ENCODE results near the gene NCKAP5L. TPM values are rescaled to one million over a fixed set of nuclear protein-coding genes. Genes with fewer than 3 reads are reported as not detected.
A peak's percentile ranks its signal among the peaks of the same experiment; 100 is the strongest.

NCKAP5L gene
- total and polyA plus RNA-seq, 4 experiments from 2014 or later: 0.20 to 11.2 (median 7.0) TPM

GRCh38 chr12:49794811-49795653 is 33.2 kb downstream of the NCKAP5L start:
- CTCF ChIA-PET (ENCODE audit: partially characterized antibody): no interaction called here
- peaks cover 4 to 10% of the 10 kb centered on the region in 2 donors for H3K36me3 Mint-ChIP-seq
- peaks cover 0 to 2% (median 0%) of the 10 kb centered on the region in 8 donors for H3K9me3 Mint-ChIP-seq
- no peaks in the 10 kb centered on the region for H3K27me3 ChIP-seq (ENCODE audit: insufficient read depth, low read length)
- H3K36me3 ChIP-seq (ENCODE audit: insufficient read depth, low read length): no peaks in the 10 kb centered on the region
- intact Hi-C loops (cut with micrococcal nuclease): no loop called here
- no peak overlapping the region for H3K4me3 Mint-ChIP-seq
- no peaks in the 10 kb centered on the region for H3K9me3 ChIP-seq (ENCODE audit: control insufficient read depth in 1 of 2, low read length in 2 of 2)
- DNase-seq: no peak
- POLR2A ChIA-PET (ENCODE audit: partially characterized antibody): interaction anchor here (0.6 kb wide), 1 partner anchor 1200 kb away, joined by 5 read pairs; no protein-coding TSS in a partner anchor
- H3K27ac ChIP-seq (ENCODE audit: low read depth, low read length): no peak overlapping the region
- no peaks in the 10 kb centered on the region for H3K27me3 Mint-ChIP-seq
- no peaks in the 10 kb centered on the region for H3K4me1 ChIP-seq (ENCODE audit: insufficient read depth, low read length)
- no peak overlapping the region for H3K4me3 ChIP-seq (ENCODE audit: low read length in 2 of 2)
- H3K4me1 Mint-ChIP-seq: no peaks in the 10 kb centered on the region
- H3K27ac Mint-ChIP-seq: no peak overlapping the region

DNA sequence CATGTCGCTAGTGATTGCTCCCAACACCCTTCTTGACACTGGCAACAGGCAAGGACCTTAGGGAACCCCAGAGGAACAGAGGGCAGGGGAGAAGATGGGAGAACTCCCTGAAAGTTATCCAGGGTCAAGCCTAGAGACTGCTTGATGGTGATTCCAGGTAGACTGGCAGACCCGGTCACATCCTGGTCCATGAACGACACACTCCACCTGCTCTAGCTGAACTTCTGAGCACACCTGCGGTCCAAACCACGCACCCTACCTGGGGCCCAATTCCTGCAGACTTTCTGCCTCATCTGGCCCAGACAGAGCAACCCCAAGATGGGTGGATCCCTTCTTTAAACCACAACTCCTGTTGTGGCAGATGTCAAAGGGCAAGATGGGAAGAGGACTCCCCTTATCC is 34.2 kb downstream of the NCKAP5L start:
- peak overlapping the region in 3 of 7 donors; percentile 3 to 35 (median 24) for H3K27ac Mint-ChIP-seq
- H3K27ac ChIP-seq (ENCODE audit: low read depth, low read length): no peak overlapping the region

DNA sequence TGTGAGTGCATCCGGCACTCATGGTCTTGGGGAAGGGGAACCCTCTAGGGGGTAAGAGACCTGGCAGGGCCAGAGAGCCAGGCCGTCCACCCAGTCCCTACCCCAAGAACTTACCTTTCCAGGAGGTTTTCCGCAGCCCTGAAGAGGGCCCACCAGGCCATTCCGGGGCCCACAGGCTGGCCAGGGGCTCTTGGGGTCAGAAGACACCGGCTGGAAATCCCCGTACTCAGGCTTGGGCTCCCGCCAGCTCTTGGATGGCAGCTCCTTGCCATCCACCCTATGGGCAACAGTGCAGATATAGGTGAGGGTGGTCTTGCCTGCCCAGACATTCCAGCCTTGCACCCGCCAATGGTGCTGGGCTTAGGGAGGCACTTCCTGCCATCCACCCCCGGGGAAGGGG is 34.6 kb downstream of the NCKAP5L start:
- CTCF ChIA-PET (ENCODE audit: partially characterized antibody): no interaction called here
- no peaks in the 10 kb centered on the region for H3K9me3 Mint-ChIP-seq
- no peaks in the 10 kb centered on the region for H3K27me3 Mint-ChIP-seq
- intact Hi-C loops (cut with micrococcal nuclease): no loop called here
- H3K4me1 ChIP-seq (ENCODE audit: insufficient read depth, low read length): no peaks in the 10 kb centered on the region
- DNase-seq: no peak
- H3K4me3 Mint-ChIP-seq: no peak overlapping the region
- H3K27ac Mint-ChIP-seq: peak overlapping the region in 1 of 7 donors; percentile 35
- POLR2A ChIA-PET (ENCODE audit: partially characterized antibody): no interaction called here
- no peak overlapping the region for H3K27ac ChIP-seq (ENCODE audit: low read depth, low read length)
- peaks cover under 1 to 9% of the 10 kb centered on the region in 2 donors for H3K36me3 Mint-ChIP-seq
- no peaks in the 10 kb centered on the region for H3K36me3 ChIP-seq (ENCODE audit: insufficient read depth, low read length)
- H3K4me3 ChIP-seq (ENCODE audit: low read length in 2 of 2): no peak overlapping the region
- no peaks in the 10 kb centered on the region for H3K27me3 ChIP-seq (ENCODE audit: insufficient read depth, low read length)
- H3K4me1 Mint-ChIP-seq: no peaks in the 10 kb centered on the region
- no peaks in the 10 kb centered on the region for H3K9me3 ChIP-seq (ENCODE audit: control insufficient read depth in 1 of 2, low read length in 2 of 2)

More for the DNA sequence above, 34.2 kb downstream of the NCKAP5L start:
- no peaks in the 10 kb centered on the region for H3K4me1 ChIP-seq (ENCODE audit: insufficient read depth, low read length)
- no peaks in the 10 kb centered on the region for H3K9me3 ChIP-seq (ENCODE audit: control insufficient read depth in 1 of 2, low read length in 2 of 2)
- Mint-ChIP-seq H3K9me3 (no peaks in the 10 kb centered on the region), H3K27me3 (no peaks in the 10 kb centered on the region), H3K4me3 (no peak overlapping the region), H3K4me1 (no peaks in the 10 kb centered on the region), H3K36me3 (peaks cover 4 to 10% of the 10 kb centered on the region in 2 donors)
- no peak for DNase-seq
- ChIA-PET POLR2A (ENCODE audit: partially characterized antibody) (no interaction called here), CTCF (ENCODE audit: partially characterized antibody) (no interaction called here)
- no peaks in the 10 kb centered on the region for H3K36me3 ChIP-seq (ENCODE audit: insufficient read depth, low read length)
- H3K4me3 ChIP-seq (ENCODE audit: low read length in 2 of 2): no peak overlapping the region
- intact Hi-C loops (cut with micrococcal nuclease): no loop called here
- no peaks in the 10 kb centered on the region for H3K27me3 ChIP-seq (ENCODE audit: insufficient read depth, low read length)

DNA sequence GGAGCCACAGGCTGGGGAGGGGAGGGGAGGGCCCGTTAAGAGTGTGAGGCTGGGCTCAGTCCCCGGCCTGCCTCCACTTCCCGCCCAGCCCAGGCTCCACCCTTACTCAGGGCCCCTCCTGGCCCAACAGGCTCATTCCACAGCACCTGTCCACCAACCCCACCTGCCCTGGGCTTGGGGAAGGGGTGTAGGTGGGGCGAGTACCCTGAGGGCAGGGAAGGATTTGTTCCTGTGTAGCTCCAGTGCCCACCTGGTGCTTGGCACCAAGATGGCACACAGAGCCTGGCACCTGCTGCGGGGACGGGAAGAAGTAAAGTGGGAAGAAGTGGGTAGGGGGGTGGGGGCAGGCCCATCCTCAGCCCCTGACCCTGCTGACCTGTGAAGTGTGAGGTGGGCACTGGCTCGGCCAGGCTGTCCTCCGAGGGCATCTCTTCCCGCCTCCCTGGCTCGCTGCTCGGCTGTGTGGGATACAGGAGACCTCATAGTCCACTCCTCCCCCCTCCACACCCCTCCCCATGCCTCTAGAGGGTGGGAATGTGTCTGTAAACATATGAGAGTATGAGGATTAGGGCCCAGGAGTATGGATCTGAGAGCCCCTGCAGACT is 35.1 kb downstream of the NCKAP5L start:
- Mint-ChIP-seq H3K4me1 (no peaks in the 10 kb centered on the region), H3K36me3 (peaks cover 0 to 9% of the 10 kb centered on the region in 2 donors), H3K27me3 (no peaks in the 10 kb centered on the region), H3K9me3 (no peaks in the 10 kb centered on the region), H3K27ac (no peak overlapping the region), H3K4me3 (no peak overlapping the region)
- Histone ChIP-seq H3K27me3 (ENCODE audit: insufficient read depth, low read length) (no peaks in the 10 kb centered on the region), H3K27ac (ENCODE audit: low read depth, low read length) (no peak overlapping the region), H3K9me3 (ENCODE audit: control insufficient read depth in 1 of 2, low read length in 2 of 2) (no peaks in the 10 kb centered on the region), H3K4me1 (ENCODE audit: insufficient read depth, low read length) (no peaks in the 10 kb centered on the region), H3K36me3 (ENCODE audit: insufficient read depth, low read length) (no peaks in the 10 kb centered on the region), H3K4me3 (ENCODE audit: low read length in 2 of 2) (no peak overlapping the region)
- no peak for DNase-seq
- ChIA-PET CTCF (ENCODE audit: partially characterized antibody) (no interaction called here), POLR2A (ENCODE audit: partially characterized antibody) (interaction anchor here (1.1 kb wide), 1 partner anchor 51 kb away, joined by 5 read pairs; the partner anchor contains the start of gene TMBIM6)
- intact Hi-C loops (cut with micrococcal nuclease): no loop called here

GRCh38 chr12:49792181-49792970 is 35.8 kb downstream of the NCKAP5L start:
- Histone ChIP-seq H3K36me3 (ENCODE audit: insufficient read depth, low read length) (no peaks in the 10 kb centered on the region), H3K9me3 (ENCODE audit: control insufficient read depth in 1 of 2, low read length in 2 of 2) (no peaks in the 10 kb centered on the region), H3K4me1 (ENCODE audit: insufficient read depth, low read length) (no peaks in the 10 kb centered on the region), H3K4me3 (ENCODE audit: low read length in 2 of 2) (no peak overlapping the region), H3K27ac (ENCODE audit: low read depth, low read length) (no peak overlapping the region), H3K27me3 (ENCODE audit: insufficient read depth, low read length) (no peaks in the 10 kb centered on the region)
- POLR2A ChIA-PET (ENCODE audit: partially characterized antibody): interaction anchor here (1.1 kb wide), 1 partner anchor 51 kb away, joined by 5 read pairs; the partner anchor contains the start of gene TMBIM6
- no peaks in the 10 kb centered on the region for H3K4me1 Mint-ChIP-seq
- intact Hi-C loops (cut with micrococcal nuclease): no loop called here
- CTCF ChIA-PET (ENCODE audit: partially characterized antibody): no interaction called here
- H3K27me3 Mint-ChIP-seq: no peaks in the 10 kb centered on the region
- H3K36me3 Mint-ChIP-seq: peaks cover 0 to 3% of the 10 kb centered on the region in 2 donors
- H3K9me3 Mint-ChIP-seq: peaks cover 0 to 3% (median 0%) of the 10 kb centered on the region in 8 donors
- no peak overlapping the region for H3K27ac Mint-ChIP-seq
- no peak for DNase-seq
- H3K4me3 Mint-ChIP-seq: no peak overlapping the region

- H3K36me3 ChIP-seq (ENCODE audit: insufficient read depth, low read length): no peaks in the 10 kb centered on the region
- H3K27ac ChIP-seq (ENCODE audit: low read depth, low read length): no peak overlapping the region
- H3K27me3 ChIP-seq (ENCODE audit: insufficient read depth, low read length): no peaks in the 10 kb centered on the region
- no peak for DNase-seq
- Mint-ChIP-seq H3K36me3 (peaks cover 0 to 3% of the 10 kb centered on the region in 2 donors), H3K4me1 (no peaks in the 10 kb centered on the region), H3K4me3 (no peak overlapping the region), H3K9me3 (peaks cover 0 to 3% (median 0%) of the 10 kb centered on the region in 8 donors), H3K27ac (no peak overlapping the region), H3K27me3 (no peaks in the 10 kb centered on the region)
- CTCF ChIA-PET (ENCODE audit: partially characterized antibody): no interaction called here
- intact Hi-C loops (cut with micrococcal nuclease): no loop called here
- no peaks in the 10 kb centered on the region for H3K9me3 ChIP-seq (ENCODE audit: control insufficient read depth in 1 of 2, low read length in 2 of 2)
- no peaks in the 10 kb centered on the region for H3K4me1 ChIP-seq (ENCODE audit: insufficient read depth, low read length)
- H3K4me3 ChIP-seq (ENCODE audit: low read length in 2 of 2): no peak overlapping the region
- POLR2A ChIA-PET (ENCODE audit: partially characterized antibody): interaction anchor here (1.1 kb wide), 1 partner anchor 50 kb away, joined by 5 read pairs; the partner anchor contains the start of gene TMBIM6
These were observed 36.5 kb downstream of the NCKAP5L start for GRCh38 chr12:49791700-49792099.
